A172 (cell line): ENCODE results near the gene FOXA1. TPM values are rescaled to one million over a fixed set of nuclear protein-coding genes. Genes with fewer than 3 reads are reported as not detected.

ENCODE experiments used
- DNase-seq: peaks from one replicate; pipeline ENCODE4 v3.0.0-alpha.2; 2015; ENCODE audit warnings: low spot score
- total RNA-seq: library from RNA; depleted of rRNA; stranded (reverse); fragments of >200 nt; shearing (Covaris generic); gene quantifications from 2 replicates; pipeline ENCODE4 v1.2.3, GENCODE V29; 2014

Gene FOXA1
- total RNA-seq, 1 experiment from 2014 or later, result 1.7 TPM

DNA sequence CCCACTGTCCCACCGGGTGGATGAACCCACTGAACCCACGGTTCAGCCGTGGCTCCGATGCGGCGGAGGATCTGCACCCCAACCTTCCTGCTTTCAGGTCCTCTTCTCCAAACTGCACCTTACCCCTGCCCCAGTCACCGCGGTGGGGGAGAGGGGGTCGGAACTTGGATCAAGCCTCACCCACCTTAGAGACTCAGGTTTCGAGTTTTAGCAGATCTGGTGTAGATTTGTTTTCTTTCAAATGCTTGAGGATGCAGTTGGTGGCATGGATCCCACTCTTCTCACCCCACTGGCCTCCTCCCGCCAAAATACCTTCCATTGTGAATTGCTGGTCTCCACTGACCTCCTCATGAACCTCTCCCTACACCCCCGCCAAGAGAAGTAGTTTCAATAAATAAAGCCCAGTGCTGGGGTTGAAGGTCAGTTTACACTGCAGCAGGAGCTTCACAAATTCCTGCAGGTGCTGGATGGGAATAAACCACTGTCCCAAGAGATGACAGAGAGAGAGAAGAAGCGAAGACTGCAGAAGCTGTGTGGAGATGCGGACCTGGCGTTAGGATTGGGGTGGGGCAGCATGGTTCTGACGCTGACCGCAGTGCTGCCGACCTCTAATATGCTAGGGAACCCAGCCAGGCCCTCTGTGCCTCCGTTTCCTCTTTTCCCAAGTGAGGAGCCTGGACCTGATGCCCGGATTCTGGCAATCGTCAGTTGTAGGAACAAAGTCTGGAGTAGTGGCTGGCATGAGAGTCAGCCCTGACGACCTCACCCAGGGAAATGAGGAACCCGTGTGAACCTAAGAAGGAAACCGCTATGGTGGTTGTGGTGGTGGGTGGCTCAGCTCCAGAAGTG is 7.8 kb upstream of the FOXA1 start:
- no peak for DNase-seq

GRCh38 chr14:37601865-37602264 is 6.8 kb upstream of the FOXA1 start:
- no peak for DNase-seq

DNA sequence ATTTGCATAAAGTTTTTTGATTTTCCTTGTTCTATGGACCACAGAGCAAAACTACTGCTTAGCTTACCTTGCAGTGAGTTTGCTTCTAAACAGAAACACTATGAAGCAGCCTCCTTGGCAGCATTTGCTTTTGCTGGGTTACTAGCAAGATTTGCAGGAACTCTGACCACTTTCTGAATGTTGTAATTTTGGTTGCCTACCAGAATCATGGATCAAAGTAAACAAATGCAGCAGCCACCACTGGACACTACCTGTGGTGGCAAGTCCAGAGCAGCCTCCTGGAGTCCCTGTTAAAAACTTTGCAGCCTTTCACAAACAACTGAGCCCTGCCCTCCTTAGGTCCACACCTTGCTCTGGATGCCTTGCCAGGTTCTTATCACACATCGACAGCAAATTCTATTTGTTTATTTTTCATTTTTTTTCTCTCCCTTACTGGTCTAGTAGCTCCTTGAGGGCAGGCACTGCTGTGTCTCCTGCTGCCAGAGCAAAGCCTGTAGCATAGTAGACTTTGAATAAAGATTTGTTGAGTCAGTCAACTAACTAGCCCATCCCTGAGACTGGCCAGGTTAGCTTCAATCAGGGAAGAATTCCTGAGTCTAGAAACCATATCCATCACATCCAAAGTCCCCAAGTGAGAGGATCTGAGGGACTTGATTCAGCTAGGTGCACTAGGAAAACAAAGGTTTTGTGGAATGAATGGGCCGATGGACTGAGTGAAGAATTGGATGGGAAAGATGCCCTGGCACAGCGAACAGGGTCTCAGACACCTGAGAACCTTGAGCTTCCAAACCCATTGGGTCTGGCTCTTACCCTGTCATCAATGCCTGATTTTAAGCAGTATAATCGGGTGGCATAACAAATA is 6.1 kb upstream of the FOXA1 start:
- no peak for DNase-seq

- DNase-seq, result no peak
Observed at GRCh38 chr14:37599507-37600368, 4.7 kb upstream of the FOXA1 start.

DNA sequence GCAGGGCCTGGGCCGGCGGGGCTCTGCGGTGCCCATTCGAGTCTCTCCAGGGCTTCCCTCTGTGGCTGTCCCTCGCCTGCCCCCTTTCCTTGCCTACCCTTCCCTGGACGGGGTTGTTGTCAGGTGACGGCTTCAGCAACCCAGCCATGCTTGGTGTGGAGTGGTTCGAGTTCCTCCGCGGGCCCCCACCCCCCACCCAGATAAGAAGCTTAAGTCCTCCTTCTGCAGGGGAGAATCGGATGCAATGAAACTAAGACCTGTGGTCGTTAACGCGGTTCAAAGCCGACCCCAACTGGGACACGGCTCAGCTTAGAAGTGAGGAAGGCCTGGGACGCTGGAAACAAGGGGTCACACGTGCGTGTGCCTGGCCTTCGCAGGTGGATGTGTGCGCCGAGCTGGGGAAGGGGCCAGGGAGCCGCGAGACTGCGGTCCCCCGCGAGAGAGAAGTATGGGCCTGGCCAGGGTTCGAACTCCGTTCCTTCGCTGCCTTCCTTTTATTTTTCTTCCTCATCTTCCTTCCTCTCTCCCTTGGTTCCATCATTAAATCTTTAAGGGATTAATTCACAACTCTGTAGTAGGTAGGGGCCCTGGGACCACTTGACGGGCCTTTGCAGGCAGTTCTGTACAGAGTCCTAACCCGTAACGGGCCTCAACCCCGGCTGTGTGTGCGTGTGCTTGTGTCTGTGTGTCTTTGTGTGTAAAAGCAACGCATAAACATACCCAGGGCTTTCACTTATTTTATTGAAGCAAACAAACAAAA is 3.9 kb upstream of the FOXA1 start:
- DNase-seq, result no peak

- no peak for DNase-seq
Observed at GRCh38 chr14:37597914-37598746, 3.1 kb upstream of the FOXA1 start.

DNA sequence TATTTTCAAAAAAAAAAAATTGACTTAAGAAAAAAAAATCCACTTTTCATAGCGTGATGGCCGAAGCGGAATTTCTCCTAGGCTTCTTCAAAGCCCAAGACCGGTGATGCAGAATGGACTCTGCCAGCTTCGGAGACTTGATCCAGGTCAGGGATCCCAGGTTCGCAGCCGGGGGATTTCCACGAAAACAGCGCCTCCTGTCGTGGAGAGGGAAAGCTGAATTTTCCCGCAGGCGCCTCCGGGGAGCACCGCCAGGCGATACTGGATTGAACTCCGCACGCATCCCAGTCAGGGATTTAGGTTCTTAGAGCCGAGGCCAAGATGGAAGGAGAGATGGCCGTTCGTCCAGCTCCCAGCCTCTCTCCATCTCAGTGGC is 2.5 kb upstream of the FOXA1 start:
- no peak for DNase-seq

- DNase-seq, result no peak
Observed at GRCh38 chr14:37596790-37597472, 1.9 kb upstream of the FOXA1 start.

- no peak for DNase-seq
Observed at GRCh38 chr14:37595809-37596621, 966 bp upstream of the FOXA1 start.

DNA sequence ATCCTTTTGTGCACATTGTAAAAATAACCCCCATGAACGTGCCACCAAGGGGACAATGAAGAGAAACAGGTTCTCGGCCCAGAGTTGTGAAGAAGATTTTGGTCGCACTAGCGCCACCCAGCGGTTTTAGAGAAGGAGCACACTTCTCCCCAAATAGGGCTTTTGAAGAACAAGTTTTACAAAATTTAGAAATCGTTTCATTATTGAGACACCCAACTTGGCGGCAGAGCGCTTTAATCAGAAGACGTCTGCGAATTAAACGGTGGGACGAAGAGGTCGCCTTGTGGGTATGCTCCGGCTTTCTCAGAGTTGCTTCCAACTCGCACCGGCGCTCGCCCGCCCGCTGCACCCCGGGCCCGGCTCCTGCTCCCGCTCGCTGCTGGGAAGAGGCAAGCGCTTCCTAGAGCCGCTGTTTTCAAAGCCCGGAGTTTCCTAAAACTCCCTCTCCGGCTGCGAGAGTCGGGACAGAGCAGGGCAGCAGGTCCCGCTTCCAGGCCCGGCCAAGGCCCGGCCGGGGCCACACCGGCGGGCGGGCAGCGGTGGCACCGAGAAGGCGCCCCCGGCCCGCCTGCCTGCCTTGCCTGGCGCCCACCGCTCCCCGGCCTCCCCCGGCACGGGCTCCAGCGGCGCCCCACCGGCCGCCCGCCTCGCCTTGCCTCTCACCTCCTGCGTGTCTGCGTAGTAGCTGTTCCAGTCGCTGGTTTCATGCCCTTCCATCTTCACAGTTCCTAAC is 645 bp downstream of the FOXA1 start:
- DNase-seq, result peak; percentile 58

DNA sequence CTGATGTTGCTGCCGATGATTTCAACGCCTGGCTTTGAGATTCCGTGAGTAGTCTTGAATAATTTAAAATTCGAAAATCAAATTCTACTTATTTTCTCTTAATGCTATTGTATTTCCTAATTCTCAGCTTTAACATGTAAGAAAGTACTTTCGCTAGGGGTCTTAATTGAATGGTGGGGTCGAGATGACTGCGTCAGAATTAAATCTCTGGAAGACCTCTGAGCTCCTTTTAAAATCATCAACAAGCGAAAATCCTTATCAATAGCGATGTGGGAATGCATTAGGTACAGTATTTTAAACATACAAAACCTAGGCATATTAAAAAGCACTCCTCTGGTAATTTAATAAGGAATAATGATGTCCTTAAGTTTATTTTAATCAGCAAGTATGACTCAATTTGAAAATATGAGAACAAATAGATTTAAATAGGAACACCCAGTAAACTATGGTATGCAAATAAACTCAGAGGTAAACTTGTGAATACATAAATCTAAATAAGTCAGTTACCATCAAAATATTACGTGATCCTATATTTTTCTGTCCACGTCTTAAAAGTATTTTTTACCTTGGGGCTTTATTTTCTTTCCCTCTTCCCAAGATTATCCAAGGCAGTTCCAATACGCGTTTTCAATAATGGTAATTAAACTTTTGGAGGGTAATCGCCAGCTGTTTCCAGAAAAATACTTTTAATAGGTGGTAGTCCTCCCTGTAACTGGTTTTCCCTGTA is 1.4 kb downstream of the FOXA1 start:
- DNase-seq, result no peak

GRCh38 chr14:37592482-37593408 is 2.3 kb downstream of the FOXA1 start:
- no peak for DNase-seq

DNA sequence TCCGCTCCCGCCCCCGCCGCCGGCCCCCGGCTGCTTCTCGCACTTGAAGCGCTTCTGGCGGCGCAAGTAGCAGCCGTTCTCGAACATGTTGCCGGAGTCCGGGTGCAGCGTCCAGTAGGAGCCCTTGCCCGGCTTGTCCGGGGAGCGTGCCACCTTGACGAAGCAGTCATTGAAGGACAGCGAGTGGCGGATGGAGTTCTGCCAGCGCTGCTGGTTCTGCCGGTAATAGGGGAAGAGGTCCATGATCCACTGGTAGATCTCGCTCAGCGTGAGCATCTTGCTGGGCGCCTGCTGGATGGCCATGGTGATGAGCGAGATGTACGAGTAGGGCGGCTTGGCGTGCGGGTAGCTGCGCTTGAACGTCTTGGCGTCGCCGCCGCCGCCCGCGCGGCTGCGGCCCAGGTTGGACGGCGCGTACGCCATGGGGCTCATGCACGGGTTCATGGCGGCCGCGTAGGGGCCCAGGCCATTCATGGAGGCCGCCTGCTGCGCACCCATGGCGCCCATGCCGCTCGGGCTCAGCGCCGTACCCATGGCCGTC is 3.0 kb downstream of the FOXA1 start:
- DNase-seq, result no peak

DNA sequence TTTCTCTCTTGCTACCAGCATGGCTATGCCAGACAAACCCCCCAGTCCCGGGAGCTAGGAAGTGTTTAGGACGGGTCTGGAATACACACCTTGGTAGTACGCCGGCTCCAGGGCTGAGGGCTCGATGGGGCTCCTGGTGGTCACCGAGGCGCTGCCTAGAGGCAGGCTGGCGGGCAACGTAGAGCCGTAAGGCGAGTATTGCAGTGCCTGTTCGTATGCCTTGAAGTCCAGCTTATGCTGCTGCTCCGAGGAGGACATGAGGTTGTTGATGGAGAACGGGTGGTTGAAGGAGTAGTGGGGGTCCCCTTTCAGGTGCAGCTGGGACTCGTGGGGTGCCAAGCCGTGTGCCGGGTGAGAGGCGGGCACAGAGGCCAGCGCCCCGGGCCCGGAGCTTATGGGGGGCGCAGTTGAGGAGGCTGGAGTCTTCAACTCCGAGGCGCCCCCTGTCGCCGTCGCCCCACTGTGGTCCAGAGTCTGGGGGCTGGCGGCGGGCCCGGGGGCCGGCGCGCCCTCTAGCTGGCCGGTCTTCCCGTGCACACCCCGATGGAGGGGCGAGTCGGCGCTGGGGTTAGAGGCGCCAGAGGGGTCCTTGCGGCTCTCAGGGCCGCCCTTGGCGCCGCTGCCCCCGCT is 3.6 kb downstream of the FOXA1 start:
- DNase-seq, result no peak

- DNase-seq, result no peak
Observed at GRCh38 chr14:37590428-37591139, 4.5 kb downstream of the FOXA1 start.
